Uterus (tissue), 4 donors: ENCODE results near the gene LRRC75B. TPM values are rescaled to one million over a fixed set of nuclear protein-coding genes. Genes with fewer than 3 reads are reported as not detected.
A peak's percentile ranks its signal among the peaks of the same experiment; 100 is the strongest.
"Not testable (repeated sequence)": the region's sequence is repeated elsewhere in the genome, so short reads cannot be mapped to it uniquely, and the experiment has no call there.

ENCODE experiments used
- DNase-seq, 2 donors: peaks; one replicate each; pipeline ENCODE4 v3.0.0-alpha.2; 2019 to 2020
- H3K27ac ChIP-seq, 2 donors: fragments of 200-600 bp; sonication (generic); 1 replicate in 1 of 2; 2 replicates in 1 of 2; pipeline ENCODE4 v1.5.1; 2016 to 2018
- H3K27me3 ChIP-seq, 2 donors: fragments of 200-600 bp; sonication (generic); one replicate each; pipeline ENCODE4 v1.5.1; 2018 to 2019; ENCODE audit warnings: control low read depth in 1 of 2
- H3K36me3 ChIP-seq, 2 donors: fragments of 200-600 bp; sonication (generic); one replicate each; pipeline ENCODE4 v1.5.1; 2019; ENCODE audit warnings: control low read depth in 1 of 2
- H3K4me1 ChIP-seq, 2 donors: fragments of 200-600 bp; sonication (generic); one replicate each; pipeline ENCODE4 v1.5.1; 2018 to 2019; ENCODE audit warnings: control low read depth in 1 of 2
- H3K4me3 ChIP-seq, 2 donors: fragments of 200-600 bp; sonication (generic); 1 replicate in 1 of 2; 2 replicates in 1 of 2; pipeline ENCODE4 v1.5.1; 2018 to 2019; ENCODE audit warnings: mild to moderate bottlenecking in 1 of 2
- H3K9me3 ChIP-seq, 2 donors: fragments of 200-600 bp; sonication (generic); one replicate each; pipeline ENCODE4 v1.5.1; 2019; ENCODE audit warnings: control low read depth in 1 of 2
- POLR2A ChIP-seq, 2 donors: fragments of 450-650 bp; IDR thresholded peaks; one replicate each; pipeline ENCODE4 v1.6.1; 2016; ENCODE audit warnings: antibody characterized with exemption in 2 of 2, mild to moderate bottlenecking in 1 of 2, moderate library complexity in 1 of 2
- intact Hi-C: fragments of 100-400 bp; cut with DNase I; formaldehyde crosslinking; loops from one replicate; pipeline ENCODE4 v1.15.1; 2023; ENCODE audit warnings: low total_unique reads
- total RNA-seq, 4 donors: library from RNA; depleted of rRNA in 3 of 4; stranded (reverse); fragments of >200 nt in 3 of 4; gene quantifications; one replicate each; pipeline versions ENCODE4 v1.1.0 to v1.2.4, GENCODE V29; 2014 to 2023
- TF ChIP-seq, protein P1 (sequence below), 4 experiments: fragments of 200-600 bp in 2 of 4; fragments of 450-650 bp in 2 of 4; sonication (generic) in 2 of 4; IDR thresholded peaks; one replicate each; pipeline ENCODE4 v1.5.1; 2016 to 2019; ENCODE audit warnings: antibody characterized with exemption in 4 of 4, mild to moderate bottlenecking in 2 of 4, moderate library complexity in 1 of 4
- donor health status: DM: yes; HTN: yes; CAD: no.

The LRRC75B gene
- total RNA-seq, 4 donors from 2014 or later: 0.88 to 16.2 (median 8.2) TPM

GRCh38 chr22:24595228-24595627 lies 2.4 kb upstream of the LRRC75B start:
- Histone ChIP-seq H3K36me3 (no peaks in the 10 kb centered on the region), H3K4me3 (no peak overlapping the region), H3K27me3 (no peaks in the 10 kb centered on the region), H3K27ac (no peak overlapping the region), H3K9me3 (no peaks in the 10 kb centered on the region), H3K4me1 (no peaks in the 10 kb centered on the region)
- DNase-seq: no peak
- TF ChIP-seq, protein P1, sequence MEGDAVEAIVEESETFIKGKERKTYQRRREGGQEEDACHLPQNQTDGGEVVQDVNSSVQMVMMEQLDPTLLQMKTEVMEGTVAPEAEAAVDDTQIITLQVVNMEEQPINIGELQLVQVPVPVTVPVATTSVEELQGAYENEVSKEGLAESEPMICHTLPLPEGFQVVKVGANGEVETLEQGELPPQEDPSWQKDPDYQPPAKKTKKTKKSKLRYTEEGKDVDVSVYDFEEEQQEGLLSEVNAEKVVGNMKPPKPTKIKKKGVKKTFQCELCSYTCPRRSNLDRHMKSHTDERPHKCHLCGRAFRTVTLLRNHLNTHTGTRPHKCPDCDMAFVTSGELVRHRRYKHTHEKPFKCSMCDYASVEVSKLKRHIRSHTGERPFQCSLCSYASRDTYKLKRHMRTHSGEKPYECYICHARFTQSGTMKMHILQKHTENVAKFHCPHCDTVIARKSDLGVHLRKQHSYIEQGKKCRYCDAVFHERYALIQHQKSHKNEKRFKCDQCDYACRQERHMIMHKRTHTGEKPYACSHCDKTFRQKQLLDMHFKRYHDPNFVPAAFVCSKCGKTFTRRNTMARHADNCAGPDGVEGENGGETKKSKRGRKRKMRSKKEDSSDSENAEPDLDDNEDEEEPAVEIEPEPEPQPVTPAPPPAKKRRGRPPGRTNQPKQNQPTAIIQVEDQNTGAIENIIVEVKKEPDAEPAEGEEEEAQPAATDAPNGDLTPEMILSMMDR (IDR thresholded peaks at IDR 0.05): no peak
- no peak for TF ChIP-seq POLR2A (IDR thresholded peaks at IDR 0.05)
- intact Hi-C loops: no loop called here

- Histone ChIP-seq H3K27me3 (no peaks in the 10 kb centered on the region), H3K4me3 (no peak overlapping the region), H3K36me3 (no peaks in the 10 kb centered on the region), H3K4me1 (no peaks in the 10 kb centered on the region), H3K9me3 (no peaks in the 10 kb centered on the region), H3K27ac (no peak overlapping the region)
- TF ChIP-seq POLR2A (IDR thresholded peaks at IDR 0.05): no peak
- TF ChIP-seq, protein P1 (IDR thresholded peaks at IDR 0.05): no peak
- intact Hi-C loops: no loop called here
- no peak for DNase-seq
Measured at GRCh38 chr22:24594569-24595120, 1.8 kb upstream of the LRRC75B start.

DNA sequence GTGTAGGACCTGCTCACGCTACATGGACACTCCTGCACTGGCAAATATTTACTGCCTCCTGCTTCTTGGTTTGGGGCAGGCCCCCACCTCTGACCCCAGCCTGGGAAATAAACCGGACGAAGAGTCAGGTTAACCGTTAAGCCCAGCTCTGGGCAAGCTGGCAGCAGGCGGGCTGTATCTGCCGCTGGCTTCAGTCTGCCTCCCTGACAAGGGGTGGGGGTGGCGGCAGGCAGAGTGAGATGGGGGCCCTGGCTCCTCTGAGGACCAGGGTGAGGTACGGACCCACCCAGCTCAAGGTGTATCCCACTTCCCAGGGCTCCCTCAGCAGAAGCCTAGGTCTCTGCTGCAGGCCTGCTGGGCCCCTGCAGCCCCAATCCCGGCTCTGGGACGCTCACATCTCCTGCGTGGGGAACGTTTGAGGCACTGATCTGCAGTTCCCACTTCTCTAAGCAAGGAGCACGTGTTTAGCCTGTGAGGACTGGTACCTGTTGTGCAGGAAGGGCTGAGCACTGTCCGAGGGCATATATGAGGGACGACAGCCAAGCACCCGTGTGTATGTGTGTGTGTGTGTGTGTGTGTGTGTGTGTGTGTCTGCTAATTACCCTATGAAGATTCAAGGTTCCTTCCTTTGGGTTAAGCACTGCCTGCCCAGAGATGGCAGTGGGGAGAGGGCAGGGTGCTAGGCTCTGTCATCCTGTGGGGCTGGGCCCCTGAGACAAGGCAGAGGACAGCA lies 1.1 kb upstream of the LRRC75B start:
- Histone ChIP-seq H3K9me3 (no peaks in the 10 kb centered on the region), H3K27me3 (no peaks in the 10 kb centered on the region), H3K36me3 (no peaks in the 10 kb centered on the region), H3K4me1 (no peaks in the 10 kb centered on the region), H3K27ac (no peak overlapping the region), H3K4me3 (no peak overlapping the region)
- intact Hi-C loops: no loop called here
- no peak for TF ChIP-seq POLR2A (IDR thresholded peaks at IDR 0.05)
- TF ChIP-seq, protein P1 (IDR thresholded peaks at IDR 0.05): no peak
- DNase-seq: no peak

DNA sequence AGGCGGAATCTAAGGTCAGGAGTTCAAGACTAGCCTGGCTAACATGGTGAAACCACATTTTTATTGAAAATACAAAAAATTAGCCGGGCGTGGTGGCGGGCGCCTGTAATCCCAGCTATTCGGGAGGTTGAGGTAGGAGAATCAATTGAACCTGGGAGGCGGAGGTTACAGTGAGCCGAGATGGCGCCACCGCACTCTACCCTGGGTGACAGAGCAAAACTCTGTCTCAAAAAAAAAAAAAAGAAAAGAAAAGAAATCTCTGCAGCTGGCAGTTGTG lies 624 bp upstream of the LRRC75B start:
- H3K9me3 ChIP-seq, H3K36me3 ChIP-seq, H3K4me1 ChIP-seq, DNase-seq, intact Hi-C loops, H3K27me3 ChIP-seq: not testable (repeated sequence)
- Histone ChIP-seq H3K4me3 (peak overlapping the region in 1 of 2 donors; percentile 78), H3K27ac (peak overlapping the region; percentile 63 to 91)

- intact Hi-C loops: no loop called here
- peak overlapping the region; percentile 63 to 91 for H3K27ac ChIP-seq
- TF ChIP-seq, protein P1 (IDR thresholded peaks at IDR 0.05): no peak
- no peak for TF ChIP-seq POLR2A (IDR thresholded peaks at IDR 0.05)
- peak overlapping the region; percentile 57 to 78 for H3K4me3 ChIP-seq
- no peaks in the 10 kb centered on the region for H3K36me3 ChIP-seq
- H3K4me1 ChIP-seq: no peaks in the 10 kb centered on the region
- no peaks in the 10 kb centered on the region for H3K27me3 ChIP-seq
- no peaks in the 10 kb centered on the region for H3K9me3 ChIP-seq
- peak in 1 of 2 donors; percentile 43 for DNase-seq
Measured at GRCh38 chr22:24592058-24592850, 619 bp downstream of the LRRC75B start.
